Stimulated activated naive CD8-positive, alpha-beta T cell treated with anti-CD3 and anti-CD28 coated beads, Interleukin-15, Interleukin-2, amounts not matched to agents 100 ng/mL and 50 ng/mL, for 24 hours (primary cell): Measurements from ENCODE around the gene DNAJB2.

Experiments used
- H3K27ac Mint-ChIP-seq: one replicate; pipeline ENCODE4 v1.8.0; 2021; ENCODE audit warnings: mild to moderate bottlenecking, mixed read lengths
- H3K27me3 Mint-ChIP-seq: one replicate; pipeline ENCODE4 v1.8.0; 2021; ENCODE audit warnings: mixed read lengths
- H3K36me3 Mint-ChIP-seq: one replicate; pipeline ENCODE4 v1.8.0; 2021; ENCODE audit warnings: low read depth, mixed read lengths
- H3K4me1 Mint-ChIP-seq: one replicate; pipeline ENCODE4 v1.8.0; 2021; ENCODE audit warnings: low read depth, mixed read lengths
- H3K4me3 Mint-ChIP-seq: one replicate; pipeline ENCODE4 v1.8.0; 2021; ENCODE audit warnings: mild to moderate bottlenecking, mixed read lengths
- H3K9me3 Mint-ChIP-seq: one replicate; pipeline ENCODE4 v1.8.0; 2021; ENCODE audit warnings: mixed read lengths

The DNAJB2 gene

DNA sequence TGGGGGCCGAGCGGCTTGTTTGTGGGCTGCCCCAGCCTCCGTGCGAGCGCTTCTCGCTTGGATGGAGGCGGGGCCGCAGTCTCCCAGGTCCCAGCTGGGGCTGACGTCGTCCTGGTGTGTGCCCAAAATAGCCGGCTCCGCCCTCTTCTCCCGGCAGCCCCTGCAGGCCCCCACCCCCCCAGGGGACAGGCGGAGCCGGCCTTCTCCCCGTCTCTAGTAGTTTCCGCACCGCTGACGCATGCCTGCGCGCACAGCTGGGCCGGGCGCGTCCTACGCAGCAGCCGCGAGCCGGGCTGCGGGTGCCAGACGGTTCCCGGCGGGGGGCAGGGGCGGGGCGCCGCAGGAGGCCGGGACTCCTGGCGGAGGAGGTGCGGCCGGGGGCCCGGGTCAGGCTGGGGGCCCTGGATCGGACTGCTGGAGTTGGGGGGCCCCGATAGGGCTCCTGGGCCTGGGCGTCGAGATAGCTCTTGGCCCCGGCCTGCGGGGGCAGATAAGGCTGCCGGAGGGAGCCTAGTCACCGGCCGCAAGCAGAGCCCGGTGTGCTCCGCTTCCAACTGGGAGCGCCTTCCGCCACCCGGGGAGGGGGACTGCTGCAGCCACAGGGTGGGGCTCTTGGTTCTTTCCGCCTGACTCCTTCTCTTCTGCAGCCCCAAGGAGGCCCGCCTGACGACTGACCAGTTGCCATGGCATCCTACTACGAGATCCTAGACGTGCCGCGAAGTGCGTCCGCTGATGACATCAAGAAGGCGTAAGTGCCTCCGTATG lies at the start of gene DNAJB2:
DNAJB2 (plus strand) TSS at position 216 of the 765 bp plus-strand sequence; CDS start at position 684, 468 bp downstream.
- no peaks in the 10 kb centered on the region for H3K9me3 Mint-ChIP-seq

DNA sequence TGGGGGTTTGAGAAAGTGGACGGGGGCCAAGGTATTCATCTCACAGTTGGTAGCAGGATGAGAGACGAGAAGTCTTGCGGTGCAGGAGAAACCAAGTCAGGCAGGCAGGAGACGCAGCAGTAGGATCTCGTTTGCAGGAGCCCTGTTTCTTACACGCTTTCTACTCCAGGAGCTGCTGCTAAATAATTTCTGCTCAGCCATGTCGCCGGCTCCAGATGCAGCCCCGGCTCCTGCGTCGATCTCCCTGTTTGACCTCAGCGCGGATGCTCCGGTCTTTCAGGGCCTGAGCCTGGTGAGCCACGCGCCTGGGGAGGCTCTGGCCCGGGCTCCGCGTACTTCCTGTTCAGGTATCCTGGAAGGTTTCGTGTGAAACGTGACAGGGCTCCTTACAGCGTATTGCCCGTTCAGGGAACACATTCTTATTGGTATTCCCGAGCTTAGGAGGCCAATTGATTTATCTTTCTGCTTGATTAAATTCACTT lies 49.1 kb upstream of the DNAJB2 start:
- H3K4me3 Mint-ChIP-seq: peak overlapping the region; percentile 100
- peaks cover 54% of the 10 kb centered on the region for H3K4me1 Mint-ChIP-seq
- no peaks in the 10 kb centered on the region for H3K27me3 Mint-ChIP-seq
- no peaks in the 10 kb centered on the region for H3K9me3 Mint-ChIP-seq
- H3K36me3 Mint-ChIP-seq: peaks cover 59% of the 10 kb centered on the region
- peak overlapping the region; percentile 100 for H3K27ac Mint-ChIP-seq

More for the DNA sequence above, at the start of gene DNAJB2:
- peaks cover 50% of the 10 kb centered on the region for H3K4me1 Mint-ChIP-seq
- no peaks in the 10 kb centered on the region for H3K27me3 Mint-ChIP-seq
- peak within 1 kb of the TSS; percentile 93 for H3K27ac Mint-ChIP-seq
- H3K36me3 Mint-ChIP-seq: peaks cover 24% of the 10 kb centered on the region
- peak within 1 kb of the TSS; percentile 92 for H3K4me3 Mint-ChIP-seq

DNA sequence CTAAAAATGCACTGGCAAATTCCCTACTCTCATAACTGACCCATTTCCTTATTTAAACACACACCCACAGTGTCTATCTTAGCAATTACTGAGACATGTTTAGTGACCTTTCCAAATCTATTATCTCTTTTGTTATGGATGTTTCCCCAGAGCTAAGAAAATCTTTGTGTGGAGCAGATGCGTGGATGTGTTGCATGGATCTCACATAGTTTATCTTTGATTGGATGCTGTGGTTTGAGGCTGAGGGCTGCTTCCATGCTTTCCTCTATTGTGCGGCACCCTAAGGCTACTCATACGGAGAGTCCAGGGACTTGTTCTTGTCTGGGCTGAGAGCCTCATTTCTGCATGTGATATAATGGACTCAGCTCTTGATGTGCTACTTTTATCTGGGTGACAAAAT lies 44.8 kb upstream of the DNAJB2 start:
- Mint-ChIP-seq H3K36me3 (peaks cover 78% of the 10 kb centered on the region), H3K9me3 (no peaks in the 10 kb centered on the region), H3K27ac (no peak overlapping the region), H3K27me3 (no peaks in the 10 kb centered on the region), H3K4me3 (no peak overlapping the region), H3K4me1 (peaks cover 32% of the 10 kb centered on the region)

DNA sequence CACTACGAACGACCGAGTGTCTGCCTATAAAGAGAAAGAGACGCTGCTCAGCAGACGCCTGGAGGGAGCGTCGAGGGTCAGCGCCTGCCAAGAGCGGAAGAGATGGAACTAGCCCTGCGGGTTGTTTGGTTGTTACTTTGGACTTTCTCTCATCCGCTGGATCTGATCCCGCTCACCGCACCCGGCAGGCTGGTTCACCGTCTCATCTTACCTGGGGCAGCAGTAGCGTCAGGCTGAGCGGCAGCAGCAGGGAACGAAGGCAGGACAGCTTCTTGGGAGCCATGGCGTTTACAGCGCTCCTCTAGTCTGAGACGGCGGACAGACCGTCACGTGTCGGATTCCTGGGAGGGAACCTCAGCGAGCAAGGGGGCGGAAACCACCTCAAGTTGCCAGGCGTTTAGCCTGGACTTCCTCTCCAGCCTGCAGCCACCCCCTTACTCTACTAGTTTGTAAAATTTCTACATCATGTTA lies 35.8 kb upstream of the DNAJB2 start:
- Mint-ChIP-seq H3K4me1 (peaks cover 41% of the 10 kb centered on the region), H3K4me3 (peak overlapping the region; percentile 64), H3K27me3 (no peaks in the 10 kb centered on the region), H3K36me3 (peaks cover 11% of the 10 kb centered on the region), H3K9me3 (no peaks in the 10 kb centered on the region), H3K27ac (no peak overlapping the region)

DNA sequence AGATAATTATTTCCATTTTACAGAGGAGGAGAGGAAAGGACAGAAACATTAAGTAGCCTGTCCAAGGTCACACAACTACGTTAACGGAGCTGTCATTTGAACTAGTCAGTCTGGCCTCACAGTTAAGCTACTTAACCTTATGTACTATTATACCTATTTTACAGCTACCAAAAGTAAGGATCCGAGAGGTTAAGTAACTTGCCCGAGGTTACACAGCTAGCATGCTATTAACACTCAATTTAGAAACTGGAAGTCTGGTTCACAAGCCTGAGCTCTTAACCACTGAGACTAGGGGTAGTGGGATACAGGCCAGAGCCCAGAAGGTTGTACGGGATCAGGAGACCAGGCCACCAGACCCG lies 34.4 kb upstream of the DNAJB2 start:
- Mint-ChIP-seq H3K36me3 (peaks cover 23% of the 10 kb centered on the region), H3K4me1 (peaks cover 56% of the 10 kb centered on the region), H3K27ac (peak overlapping the region; percentile 96), H3K4me3 (peak overlapping the region; percentile 92), H3K27me3 (no peaks in the 10 kb centered on the region), H3K9me3 (no peaks in the 10 kb centered on the region)

DNA sequence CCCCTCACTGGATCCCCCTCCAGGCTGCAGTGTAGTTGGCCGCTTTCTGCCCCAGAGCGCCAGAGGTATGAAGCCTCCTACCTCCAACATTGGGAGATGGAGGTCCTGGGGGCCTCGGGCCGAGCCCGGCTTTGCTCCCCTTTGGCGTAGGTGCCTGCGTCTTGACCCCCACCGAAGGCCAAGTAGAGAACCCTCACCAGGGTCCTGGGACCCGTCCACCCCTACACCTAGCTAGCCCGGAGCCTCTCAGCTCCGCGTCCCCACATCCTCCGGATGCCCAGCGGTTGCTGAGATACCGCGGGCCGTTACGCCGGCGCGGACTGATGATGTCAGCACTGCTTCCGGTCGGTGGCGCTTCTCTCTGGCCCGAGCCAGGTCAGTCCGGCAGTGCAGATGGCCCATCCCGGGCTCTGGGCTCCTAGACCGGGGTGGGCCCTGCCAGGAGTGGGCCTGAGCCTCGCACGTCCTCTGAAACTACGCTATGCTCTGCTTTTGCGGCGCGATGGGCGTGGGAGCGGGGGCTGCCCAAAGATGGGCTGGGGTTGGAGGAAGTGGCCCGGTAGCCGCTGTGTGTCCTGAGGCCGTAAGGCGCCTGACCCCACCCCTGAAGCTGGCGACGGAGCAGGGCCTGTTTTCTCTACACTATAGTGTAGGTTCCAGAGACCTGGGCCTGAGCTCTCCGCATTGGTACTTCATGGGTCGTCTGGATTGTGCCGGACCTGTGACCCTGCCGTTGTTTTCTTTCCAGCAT lies 33.8 kb upstream of the DNAJB2 start, which contains the start of the genes GLB1L and STK16:
GLB1L (minus strand) TSS at position 297 of the 751 bp plus-strand sequence. CDS start 1,871 bp downstream, outside the sequence.
STK16 (plus strand) TSS at position 332 of the 751 bp plus-strand sequence. CDS start 521 bp downstream, outside the sequence.
- H3K36me3 Mint-ChIP-seq: peaks cover 29% of the 10 kb centered on the region
- H3K9me3 Mint-ChIP-seq: no peaks in the 10 kb centered on the region
- H3K4me1 Mint-ChIP-seq: peaks cover 61% of the 10 kb centered on the region
- peak within 1 kb of the TSS; percentile 96 for H3K27ac Mint-ChIP-seq
- no peaks in the 10 kb centered on the region for H3K27me3 Mint-ChIP-seq
- H3K4me3 Mint-ChIP-seq: peak within 1 kb of the TSS; percentile 92

DNA sequence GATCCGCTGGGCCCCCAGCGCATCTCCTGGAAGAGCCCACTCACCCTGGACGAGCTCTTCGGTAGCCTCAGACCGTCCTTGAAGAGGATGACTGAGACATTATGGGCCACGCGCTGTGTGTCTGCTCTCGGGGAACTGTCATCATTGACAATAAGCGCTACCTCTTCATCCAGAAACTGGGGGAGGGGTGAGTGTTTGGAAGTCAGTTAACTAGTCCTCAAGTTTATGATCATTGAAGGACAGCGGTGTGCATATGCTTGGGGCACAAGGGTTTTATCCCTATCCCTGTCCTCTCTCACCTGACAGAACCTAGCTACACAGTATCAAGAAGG lies 33.3 kb upstream of the DNAJB2 start:
- Mint-ChIP-seq H3K4me1 (peaks cover 67% of the 10 kb centered on the region), H3K4me3 (peak overlapping the region; percentile 92), H3K36me3 (peaks cover 34% of the 10 kb centered on the region), H3K27me3 (no peaks in the 10 kb centered on the region), H3K27ac (peak overlapping the region; percentile 96), H3K9me3 (no peaks in the 10 kb centered on the region)

DNA sequence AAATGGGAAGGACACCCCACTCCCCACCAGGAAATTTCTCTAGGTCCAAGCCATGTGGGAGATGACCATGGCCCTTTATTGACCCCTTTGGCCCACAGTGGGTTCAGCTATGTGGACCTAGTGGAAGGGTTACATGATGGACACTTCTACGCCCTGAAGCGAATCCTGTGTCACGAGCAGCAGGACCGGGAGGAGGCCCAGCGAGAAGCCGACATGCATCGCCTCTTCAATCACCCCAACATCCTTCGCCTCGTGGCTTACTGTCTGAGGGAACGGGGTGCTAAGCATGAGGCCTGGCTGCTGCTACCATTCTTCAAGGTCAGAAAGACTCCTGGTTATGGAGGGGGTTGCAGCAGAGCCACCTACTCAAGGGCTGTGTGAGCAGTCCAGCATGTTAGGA lies 32.6 kb upstream of the DNAJB2 start:
- peaks cover 41% of the 10 kb centered on the region for H3K36me3 Mint-ChIP-seq
- H3K27me3 Mint-ChIP-seq: no peaks in the 10 kb centered on the region
- H3K4me1 Mint-ChIP-seq: peaks cover 73% of the 10 kb centered on the region
- H3K4me3 Mint-ChIP-seq: peak overlapping the region; percentile 92
- peak overlapping the region; percentile 76 for H3K27ac Mint-ChIP-seq
- H3K9me3 Mint-ChIP-seq: no peaks in the 10 kb centered on the region

DNA sequence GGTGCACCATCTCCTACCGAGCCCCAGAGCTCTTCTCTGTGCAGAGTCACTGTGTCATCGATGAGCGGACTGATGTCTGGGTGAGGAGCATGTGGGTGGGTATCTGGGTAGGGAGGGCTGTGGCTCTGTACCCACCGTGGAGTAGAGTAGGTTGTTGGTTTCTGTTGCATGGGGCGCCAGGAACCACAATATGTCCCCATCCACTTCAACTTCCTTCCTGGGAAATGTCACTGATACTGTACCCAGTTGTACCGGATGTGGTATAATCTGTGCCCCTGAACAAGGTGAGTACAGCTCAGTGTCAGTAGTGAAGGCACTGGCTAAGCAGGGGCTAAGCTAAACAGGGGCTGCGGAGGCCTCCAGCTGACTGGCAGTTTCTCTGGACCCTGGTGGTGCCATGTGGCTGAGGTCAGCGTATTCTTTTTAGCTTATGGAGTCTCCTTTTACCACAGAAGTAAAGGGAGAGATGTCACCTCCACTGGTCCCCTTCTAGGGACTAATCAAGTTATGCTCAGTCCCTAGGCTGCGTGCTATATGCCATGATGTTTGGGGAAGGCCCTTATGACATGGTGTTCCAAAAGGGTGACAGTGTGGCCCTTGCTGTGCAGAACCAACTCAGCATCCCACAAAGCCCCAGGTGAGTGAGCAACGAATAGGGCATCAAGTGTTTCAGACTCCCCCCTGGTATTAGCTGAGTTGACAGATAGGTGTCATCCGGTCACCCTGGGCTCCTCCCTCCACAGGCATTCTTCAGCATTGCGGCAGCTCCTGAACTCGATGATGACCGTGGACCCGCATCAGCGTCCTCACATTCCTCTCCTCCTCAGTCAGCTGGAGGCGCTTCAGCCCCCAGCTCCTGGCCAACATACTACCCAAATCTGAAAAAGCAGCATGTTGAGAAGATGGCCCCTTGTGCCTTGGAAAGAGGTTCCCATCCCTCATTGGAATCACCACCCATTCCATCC lies 31.2 kb upstream of the DNAJB2 start:
- peaks cover 52% of the 10 kb centered on the region for H3K36me3 Mint-ChIP-seq
- no peaks in the 10 kb centered on the region for H3K27me3 Mint-ChIP-seq
- no peaks in the 10 kb centered on the region for H3K9me3 Mint-ChIP-seq
- peak overlapping the region; percentile 76 for H3K27ac Mint-ChIP-seq
- peaks cover 85% of the 10 kb centered on the region for H3K4me1 Mint-ChIP-seq
- peak overlapping the region; percentile 92 for H3K4me3 Mint-ChIP-seq

DNA sequence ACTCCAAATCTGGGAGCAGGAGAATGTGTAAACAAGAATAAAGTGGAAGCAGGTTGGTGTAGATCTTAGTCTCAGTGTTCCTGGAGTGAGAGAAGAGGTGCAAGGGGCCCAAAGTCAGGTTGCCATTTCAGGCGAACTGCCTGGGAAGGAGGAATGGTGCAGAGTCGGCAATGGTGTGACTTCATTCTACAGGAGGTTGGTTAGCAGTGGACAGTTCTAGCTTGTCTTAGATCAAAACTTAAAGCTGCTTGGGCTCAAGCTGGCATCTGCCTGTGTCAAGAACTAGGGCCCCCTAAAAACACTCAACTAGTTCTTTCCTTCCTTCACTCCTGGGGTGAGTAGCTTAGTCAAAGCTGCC lies 30.3 kb upstream of the DNAJB2 start:
- Mint-ChIP-seq H3K27ac (peak overlapping the region; percentile 77), H3K36me3 (peaks cover 52% of the 10 kb centered on the region), H3K4me1 (peaks cover 79% of the 10 kb centered on the region), H3K27me3 (no peaks in the 10 kb centered on the region), H3K4me3 (peak overlapping the region; percentile 87), H3K9me3 (no peaks in the 10 kb centered on the region)

DNA sequence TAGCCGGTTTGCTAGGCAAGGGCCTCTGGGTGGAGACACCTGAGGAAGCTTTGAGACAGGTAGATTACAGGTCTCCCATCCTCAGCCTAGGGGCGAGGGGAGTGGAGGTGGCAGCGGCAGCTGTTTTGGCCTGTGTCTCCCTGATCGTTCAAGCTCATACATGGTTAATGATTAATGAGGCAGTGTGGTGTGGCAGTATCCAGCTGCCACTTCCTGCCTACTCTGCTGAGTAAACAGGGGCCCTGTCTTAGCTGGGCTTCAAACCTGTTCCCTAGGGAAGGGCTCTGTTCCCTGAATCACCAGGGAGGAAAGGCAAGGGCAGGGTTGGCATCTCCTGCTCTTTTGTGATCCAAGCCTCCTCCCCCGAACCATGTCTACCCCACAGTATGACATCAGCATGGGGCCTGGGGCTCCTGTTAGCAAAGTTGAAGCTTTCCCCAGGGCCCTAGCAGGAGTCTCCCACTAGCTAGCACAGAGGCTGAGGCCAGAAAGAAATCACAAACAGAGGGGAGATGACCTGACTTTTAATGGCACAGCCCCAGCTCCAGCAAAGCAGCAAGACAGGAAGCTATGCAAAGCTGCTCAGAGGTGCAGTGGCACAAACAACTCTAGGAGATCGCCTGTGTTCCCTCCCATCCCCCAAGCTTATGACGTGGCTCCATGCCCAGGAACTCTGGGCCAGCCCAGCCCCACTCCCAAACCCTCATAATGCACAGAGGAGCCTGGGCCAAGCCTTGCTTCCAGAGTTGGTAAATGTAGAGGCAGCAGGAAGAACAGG lies 29.8 kb upstream of the DNAJB2 start:
- Mint-ChIP-seq H3K4me3 (peak overlapping the region; percentile 87), H3K9me3 (no peaks in the 10 kb centered on the region), H3K27ac (peak overlapping the region; percentile 77), H3K27me3 (no peaks in the 10 kb centered on the region), H3K36me3 (peaks cover 52% of the 10 kb centered on the region), H3K4me1 (peaks cover 75% of the 10 kb centered on the region)

DNA sequence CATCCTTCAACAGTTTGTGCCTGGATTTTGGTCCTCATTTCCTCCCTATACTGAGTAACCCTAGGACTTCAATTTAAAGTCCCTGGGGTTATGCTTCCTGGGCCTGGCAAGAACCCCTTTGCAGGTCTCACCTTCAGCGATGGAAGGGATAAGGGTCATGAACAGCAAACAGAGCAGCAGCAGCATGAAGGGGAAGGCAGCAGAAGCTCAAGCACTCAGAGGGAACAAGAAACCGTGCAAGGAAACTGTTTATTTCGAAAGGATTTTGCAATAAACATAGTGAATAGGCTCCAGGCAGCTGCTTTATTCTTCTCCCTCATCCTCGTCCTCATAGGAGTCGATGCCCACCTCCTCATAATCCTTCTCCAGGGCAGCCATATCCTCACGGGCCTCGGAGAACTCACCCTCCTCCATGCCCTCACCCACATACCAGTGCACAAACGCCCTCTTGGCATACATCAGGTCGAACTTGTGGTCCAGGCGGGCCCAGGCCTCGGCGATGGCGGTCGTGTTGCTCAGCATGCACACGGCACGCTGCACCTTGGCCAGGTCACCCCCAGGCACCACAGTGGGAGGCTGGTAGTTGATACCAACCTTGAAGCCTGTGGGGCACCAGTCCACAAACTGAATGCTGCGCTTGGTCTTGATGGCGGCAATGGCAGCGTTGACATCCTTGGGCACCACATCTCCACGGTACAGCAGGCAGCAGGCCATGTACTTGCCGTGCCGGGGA lies 29.0 kb upstream of the DNAJB2 start:
- Mint-ChIP-seq H3K27ac (peak overlapping the region; percentile 24), H3K27me3 (no peaks in the 10 kb centered on the region)

DNA sequence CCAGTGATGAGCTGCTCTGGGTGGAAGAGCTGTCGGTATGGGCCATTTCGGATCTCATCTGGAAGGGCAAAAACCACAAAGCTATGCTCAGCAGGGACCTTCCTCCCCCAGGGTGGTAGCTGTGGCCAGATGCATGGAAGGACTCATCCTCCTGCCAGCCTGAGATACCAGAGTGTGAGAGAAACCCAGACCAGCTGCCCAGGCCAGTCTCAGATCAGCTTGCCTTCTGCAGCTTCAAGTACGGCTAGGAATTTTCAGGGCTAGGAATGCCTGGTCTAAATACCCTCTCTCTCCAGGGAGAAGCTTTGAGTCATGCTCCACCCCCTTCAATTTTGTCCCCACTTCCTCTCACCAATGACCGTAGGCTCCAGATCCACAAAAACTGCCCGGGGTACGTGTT lies 27.5 kb upstream of the DNAJB2 start:
- no peaks in the 10 kb centered on the region for H3K9me3 Mint-ChIP-seq
- peak overlapping the region; percentile 91 for H3K27ac Mint-ChIP-seq
- peak overlapping the region; percentile 87 for H3K4me3 Mint-ChIP-seq
- H3K27me3 Mint-ChIP-seq: no peaks in the 10 kb centered on the region
- H3K36me3 Mint-ChIP-seq: peaks cover 52% of the 10 kb centered on the region
- peaks cover 78% of the 10 kb centered on the region for H3K4me1 Mint-ChIP-seq

More for the DNA sequence above, 29.0 kb upstream of the DNAJB2 start:
- H3K4me3 Mint-ChIP-seq: peak overlapping the region; percentile 87
- H3K36me3 Mint-ChIP-seq: peaks cover 52% of the 10 kb centered on the region
- H3K4me1 Mint-ChIP-seq: peaks cover 78% of the 10 kb centered on the region
- no peaks in the 10 kb centered on the region for H3K9me3 Mint-ChIP-seq
